Measurements from ENCODE around the gene NRXN3. TPM values are rescaled to one million over a fixed set of nuclear protein-coding genes. Genes with fewer than 3 reads are reported as not detected.
"Not testable (repeated sequence)": the region's sequence is repeated elsewhere in the genome, so short reads cannot be mapped to it uniquely, and the experiment has no call there.

Gene NRXN3
- total RNA-seq, 2 donors from 2014 or later: 1.3 to 2.3 TPM

DNA sequence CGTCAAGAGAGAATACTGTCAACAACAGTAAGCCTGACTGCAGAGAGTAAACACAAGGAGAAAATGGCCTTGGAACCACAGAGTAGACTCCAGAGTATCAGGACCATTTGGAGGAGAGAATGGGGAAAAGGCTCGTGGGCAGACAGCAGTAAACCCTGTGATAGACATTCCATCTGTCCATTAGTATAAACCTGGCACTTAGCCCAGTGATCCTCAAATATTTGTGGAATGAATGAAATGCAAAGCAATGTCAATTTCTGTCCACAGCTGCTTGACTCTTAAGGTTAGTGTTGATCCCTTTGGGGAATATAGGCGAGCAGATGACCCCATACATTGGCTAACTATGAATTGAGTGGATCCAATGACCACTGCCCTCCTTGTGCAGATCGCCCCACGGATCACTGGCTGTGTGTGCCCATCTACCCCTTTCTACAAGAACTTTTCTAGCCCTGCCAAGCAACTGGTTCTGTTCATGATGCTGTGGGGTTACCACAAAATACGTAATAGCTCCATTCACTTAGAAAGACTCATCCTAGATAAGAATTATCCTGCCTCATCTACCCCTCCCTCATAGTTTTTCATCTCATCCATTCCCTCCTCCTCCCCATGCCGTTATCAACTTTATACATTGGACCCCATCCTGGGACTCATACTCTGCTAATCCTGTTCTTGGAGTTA lies 846.8 kb downstream of the NRXN3 start:
- WGBS, 2 donors: 64 to 70% methylated on average over 7 of the region's 7 CpGs
- Histone ChIP-seq H3K4me1 (peaks cover 3% of the 10 kb centered on the region), H3K9me3 (no peaks in the 10 kb centered on the region), H3K27me3 (no peaks in the 10 kb centered on the region), H3K36me3 (replicated peaks in 1 of 2; ENCODE audit: insufficient read depth in 1 of 2, low read depth in 2 of 2) (no peaks in the 10 kb centered on the region), H3K27ac (no peak overlapping the region), H3K4me3 (no peak overlapping the region)
- intact Hi-C loops (cut with DNase I): no loop called here
- no peak for DNase-seq
- TF ChIP-seq, protein P1, sequence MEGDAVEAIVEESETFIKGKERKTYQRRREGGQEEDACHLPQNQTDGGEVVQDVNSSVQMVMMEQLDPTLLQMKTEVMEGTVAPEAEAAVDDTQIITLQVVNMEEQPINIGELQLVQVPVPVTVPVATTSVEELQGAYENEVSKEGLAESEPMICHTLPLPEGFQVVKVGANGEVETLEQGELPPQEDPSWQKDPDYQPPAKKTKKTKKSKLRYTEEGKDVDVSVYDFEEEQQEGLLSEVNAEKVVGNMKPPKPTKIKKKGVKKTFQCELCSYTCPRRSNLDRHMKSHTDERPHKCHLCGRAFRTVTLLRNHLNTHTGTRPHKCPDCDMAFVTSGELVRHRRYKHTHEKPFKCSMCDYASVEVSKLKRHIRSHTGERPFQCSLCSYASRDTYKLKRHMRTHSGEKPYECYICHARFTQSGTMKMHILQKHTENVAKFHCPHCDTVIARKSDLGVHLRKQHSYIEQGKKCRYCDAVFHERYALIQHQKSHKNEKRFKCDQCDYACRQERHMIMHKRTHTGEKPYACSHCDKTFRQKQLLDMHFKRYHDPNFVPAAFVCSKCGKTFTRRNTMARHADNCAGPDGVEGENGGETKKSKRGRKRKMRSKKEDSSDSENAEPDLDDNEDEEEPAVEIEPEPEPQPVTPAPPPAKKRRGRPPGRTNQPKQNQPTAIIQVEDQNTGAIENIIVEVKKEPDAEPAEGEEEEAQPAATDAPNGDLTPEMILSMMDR (IDR thresholded peaks at IDR 0.05): no peak
- TF ChIP-seq POLR2A (IDR thresholded peaks at IDR 0.05): no peak
- ATAC-seq: no peak

DNA sequence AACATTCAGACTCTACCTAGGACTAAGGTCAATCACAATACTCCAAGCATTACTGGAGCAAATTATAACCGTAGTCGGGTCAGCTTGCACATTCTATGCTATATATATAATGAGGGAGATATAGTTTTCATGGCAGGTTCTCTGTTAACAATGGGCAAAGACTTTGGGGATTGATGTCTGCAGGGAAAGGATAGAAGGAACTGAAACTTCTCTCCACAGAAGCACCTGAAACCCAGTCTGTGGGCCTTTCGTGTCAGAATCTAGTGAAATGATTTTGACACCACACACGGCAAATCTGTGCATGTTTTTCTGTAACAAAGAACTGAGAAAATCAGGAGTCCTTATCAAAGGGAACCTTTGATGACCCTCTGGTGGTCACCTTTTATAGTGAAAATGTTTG lies 847.4 kb downstream of the NRXN3 start:
- no peak for TF ChIP-seq POLR2A (IDR thresholded peaks at IDR 0.05)
- TF ChIP-seq, protein P1 (IDR thresholded peaks at IDR 0.05): no peak
- DNase-seq: no peak
- WGBS, 2 donors: 92% methylated on average over 4 of the region's 4 CpGs

DNA sequence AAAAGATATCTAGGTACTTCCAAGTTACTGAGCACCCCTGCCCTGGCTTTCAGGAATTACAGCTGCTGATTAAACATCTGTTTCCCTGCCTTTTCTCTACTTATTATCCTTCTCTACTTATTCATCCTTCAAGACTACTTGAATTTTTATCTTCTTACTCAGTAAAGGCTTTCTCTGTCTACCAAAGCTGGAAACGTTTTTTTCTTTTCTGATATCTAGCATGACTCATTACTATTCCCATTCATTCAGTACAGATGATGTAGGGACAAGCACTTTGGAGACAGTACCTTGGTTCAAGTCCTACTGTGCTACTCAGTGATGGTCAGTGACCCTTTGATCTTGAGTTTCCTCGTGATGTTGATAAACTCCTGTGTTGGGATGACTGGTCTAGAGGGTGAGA lies 848.7 kb downstream of the NRXN3 start:
- ATAC-seq (no peak), DNase-seq (no peak)
- Histone ChIP-seq H3K27me3 (no peaks in the 10 kb centered on the region), H3K4me3 (no peak overlapping the region), H3K27ac (no peak overlapping the region), H3K9me3 (no peaks in the 10 kb centered on the region), H3K36me3 (replicated peaks in 1 of 2; ENCODE audit: insufficient read depth in 1 of 2, low read depth in 2 of 2) (no peaks in the 10 kb centered on the region), H3K4me1 (peaks cover 3% of the 10 kb centered on the region)
- intact Hi-C loops (cut with DNase I): no loop called here
- WGBS, 2 donors: 46 to 50% methylated on average over 2 of the region's 2 CpGs
- TF ChIP-seq, protein P1 (IDR thresholded peaks at IDR 0.05): no peak
- no peak for TF ChIP-seq POLR2A (IDR thresholded peaks at IDR 0.05)

More for the DNA sequence above, 847.4 kb downstream of the NRXN3 start:
- H3K4me3 ChIP-seq: no peak overlapping the region
- H3K4me1 ChIP-seq: peaks cover 3% of the 10 kb centered on the region
- intact Hi-C loops (cut with DNase I): no loop called here
- H3K9me3 ChIP-seq: no peaks in the 10 kb centered on the region
- ATAC-seq: no peak
- H3K27ac ChIP-seq: no peak overlapping the region
- no peaks in the 10 kb centered on the region for H3K27me3 ChIP-seq
- no peaks in the 10 kb centered on the region for H3K36me3 ChIP-seq (replicated peaks in 1 of 2; ENCODE audit: insufficient read depth in 1 of 2, low read depth in 2 of 2)

DNA sequence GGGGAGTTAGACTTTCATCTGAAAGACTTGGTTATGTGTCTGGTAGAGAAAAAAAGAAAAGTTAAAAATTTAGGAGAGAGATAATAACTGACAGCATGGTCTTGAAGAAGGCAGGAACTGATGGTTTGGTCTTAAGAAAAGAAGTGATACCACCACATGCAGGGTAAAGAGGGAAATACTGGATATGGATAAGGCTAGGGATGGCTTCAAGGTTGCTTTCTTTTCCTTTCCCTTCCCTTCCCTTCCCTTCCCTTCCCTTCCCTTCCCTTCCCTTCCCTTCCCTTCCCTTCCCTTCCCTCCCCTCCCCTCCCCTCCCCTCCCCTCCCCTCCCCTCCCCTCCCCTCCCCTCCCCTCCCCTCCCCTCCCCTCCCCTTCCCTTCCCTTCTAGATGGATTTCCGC lies 849.7 kb downstream of the NRXN3 start:
- intact Hi-C loops (cut with DNase I); H3K9me3 ChIP-seq; H3K4me3 ChIP-seq; H3K4me1 ChIP-seq; H3K27me3 ChIP-seq; DNase-seq; H3K27ac ChIP-seq; ATAC-seq; H3K36me3 ChIP-seq (replicated peaks in 1 of 2; ENCODE audit: insufficient read depth in 1 of 2, low read depth in 2 of 2): not testable (repeated sequence)
- 100% methylated on average over 1 of the region's 1 CpG; no CpG with 5 or more reads in 1 of the 2 donors for WGBS, 2 donors

DNA sequence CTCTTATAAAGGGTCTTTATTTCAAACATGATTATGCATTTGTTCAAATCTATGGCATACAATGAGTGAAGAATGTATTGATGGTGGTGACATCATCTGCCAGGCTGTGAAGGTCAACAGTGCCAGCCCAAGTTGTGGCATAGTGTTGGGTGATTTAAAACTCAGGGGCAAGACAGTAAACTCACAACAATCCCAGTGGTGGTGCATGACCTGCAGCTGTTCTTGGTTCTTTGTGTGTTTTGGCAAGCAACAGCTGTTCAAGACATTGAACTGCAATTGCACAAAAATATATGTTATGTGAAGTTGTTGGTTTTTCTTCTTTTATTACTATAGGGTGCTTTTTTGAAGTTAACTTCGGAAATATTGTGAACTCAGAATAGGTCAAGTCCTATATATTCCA lies 851.6 kb downstream of the NRXN3 start:
- WGBS, 2 donors: 74 to 75% methylated on average over 1 of the region's 1 CpG
- no peaks in the 10 kb centered on the region for H3K36me3 ChIP-seq (replicated peaks in 1 of 2; ENCODE audit: insufficient read depth in 1 of 2, low read depth in 2 of 2)
- peaks cover 0 to 9% (median 0%) of the 10 kb centered on the region in 3 donors for H3K9me3 ChIP-seq
- no peak for TF ChIP-seq POLR2A (IDR thresholded peaks at IDR 0.05)
- TF ChIP-seq, protein P1 (IDR thresholded peaks at IDR 0.05): no peak
- H3K27ac ChIP-seq: no peak overlapping the region
- peaks cover 1% of the 10 kb centered on the region for H3K4me1 ChIP-seq
- H3K4me3 ChIP-seq: no peak overlapping the region
- intact Hi-C loops (cut with DNase I): no loop called here
- no peaks in the 10 kb centered on the region for H3K27me3 ChIP-seq
- no peak for DNase-seq
- ATAC-seq: no peak

All from body of pancreas (tissue), 4 donors.